Measurements from ENCODE around the gene DHRS7. TPM values are rescaled to one million over a fixed set of nuclear protein-coding genes. Genes with fewer than 3 reads are reported as not detected.

The DHRS7 gene
- total RNA-seq, 1 donor from 2014 or later, result 41.7 TPM

DNA sequence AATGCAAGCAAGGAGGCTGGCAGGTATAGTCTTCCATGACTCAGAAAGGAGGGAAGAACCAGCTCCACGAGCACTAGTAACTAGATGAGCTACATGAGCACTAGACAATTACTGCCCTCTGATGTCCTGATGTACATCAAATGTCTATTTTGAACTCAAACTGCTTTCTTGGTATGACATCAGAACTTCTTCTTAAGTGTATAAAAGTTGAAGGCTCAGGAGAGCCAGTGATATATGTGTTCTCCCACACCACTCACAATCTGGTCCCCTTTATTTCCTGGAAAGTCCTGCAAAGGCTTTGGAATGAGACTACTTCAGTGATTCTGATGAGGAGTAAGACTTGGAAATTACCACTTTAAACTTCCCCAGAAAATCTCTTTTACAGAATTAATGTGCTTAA is 18.5 kb upstream of the DHRS7 start:
- H3K4me3 Mint-ChIP-seq, result no peak overlapping the region
- H3K9me3 Mint-ChIP-seq, result no peaks in the 10 kb centered on the region
- no peak for DNase-seq (ENCODE audit: low read depth, low spot score)
- H3K36me3 Mint-ChIP-seq (ENCODE audit: low read depth), result no peaks in the 10 kb centered on the region
- no peak overlapping the region for H3K27ac Mint-ChIP-seq (ENCODE audit: unreplicated experiment)
- TF ChIP-seq, protein P1, sequence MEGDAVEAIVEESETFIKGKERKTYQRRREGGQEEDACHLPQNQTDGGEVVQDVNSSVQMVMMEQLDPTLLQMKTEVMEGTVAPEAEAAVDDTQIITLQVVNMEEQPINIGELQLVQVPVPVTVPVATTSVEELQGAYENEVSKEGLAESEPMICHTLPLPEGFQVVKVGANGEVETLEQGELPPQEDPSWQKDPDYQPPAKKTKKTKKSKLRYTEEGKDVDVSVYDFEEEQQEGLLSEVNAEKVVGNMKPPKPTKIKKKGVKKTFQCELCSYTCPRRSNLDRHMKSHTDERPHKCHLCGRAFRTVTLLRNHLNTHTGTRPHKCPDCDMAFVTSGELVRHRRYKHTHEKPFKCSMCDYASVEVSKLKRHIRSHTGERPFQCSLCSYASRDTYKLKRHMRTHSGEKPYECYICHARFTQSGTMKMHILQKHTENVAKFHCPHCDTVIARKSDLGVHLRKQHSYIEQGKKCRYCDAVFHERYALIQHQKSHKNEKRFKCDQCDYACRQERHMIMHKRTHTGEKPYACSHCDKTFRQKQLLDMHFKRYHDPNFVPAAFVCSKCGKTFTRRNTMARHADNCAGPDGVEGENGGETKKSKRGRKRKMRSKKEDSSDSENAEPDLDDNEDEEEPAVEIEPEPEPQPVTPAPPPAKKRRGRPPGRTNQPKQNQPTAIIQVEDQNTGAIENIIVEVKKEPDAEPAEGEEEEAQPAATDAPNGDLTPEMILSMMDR (conservative IDR thresholded peaks at IDR 0.05), result no peak
- peaks cover 2% of the 10 kb centered on the region for H3K27me3 Mint-ChIP-seq (ENCODE audit: low read depth)
- H3K4me1 Mint-ChIP-seq, result no peaks in the 10 kb centered on the region

DNA sequence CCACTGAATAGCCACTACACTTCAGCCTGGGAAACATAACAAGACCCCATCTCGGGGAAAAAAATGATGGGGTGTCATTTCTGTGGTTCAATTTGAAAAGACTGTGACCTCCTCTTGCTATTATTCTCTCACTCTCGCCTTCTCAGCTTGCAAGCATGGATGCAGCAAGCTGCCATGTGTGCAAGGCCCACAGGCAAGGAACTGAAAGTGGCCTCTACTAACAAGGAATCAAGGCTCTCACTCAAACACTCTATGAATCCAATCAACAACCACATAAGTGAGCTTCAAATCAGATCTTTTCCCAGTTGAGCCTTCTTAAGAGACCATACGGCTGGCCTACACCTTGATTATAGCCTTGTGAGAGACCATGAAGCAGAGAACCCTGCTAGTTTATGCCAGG is 17.9 kb upstream of the DHRS7 start:
- no peak for DNase-seq (ENCODE audit: low read depth, low spot score)
- TF ChIP-seq, protein P1 (conservative IDR thresholded peaks at IDR 0.05), result no peak
- Mint-ChIP-seq H3K27ac (ENCODE audit: unreplicated experiment) (no peak overlapping the region), H3K4me3 (no peak overlapping the region), H3K36me3 (ENCODE audit: low read depth) (no peaks in the 10 kb centered on the region), H3K9me3 (no peaks in the 10 kb centered on the region), H3K27me3 (ENCODE audit: low read depth) (peaks cover 2% of the 10 kb centered on the region), H3K4me1 (no peaks in the 10 kb centered on the region)

DNA sequence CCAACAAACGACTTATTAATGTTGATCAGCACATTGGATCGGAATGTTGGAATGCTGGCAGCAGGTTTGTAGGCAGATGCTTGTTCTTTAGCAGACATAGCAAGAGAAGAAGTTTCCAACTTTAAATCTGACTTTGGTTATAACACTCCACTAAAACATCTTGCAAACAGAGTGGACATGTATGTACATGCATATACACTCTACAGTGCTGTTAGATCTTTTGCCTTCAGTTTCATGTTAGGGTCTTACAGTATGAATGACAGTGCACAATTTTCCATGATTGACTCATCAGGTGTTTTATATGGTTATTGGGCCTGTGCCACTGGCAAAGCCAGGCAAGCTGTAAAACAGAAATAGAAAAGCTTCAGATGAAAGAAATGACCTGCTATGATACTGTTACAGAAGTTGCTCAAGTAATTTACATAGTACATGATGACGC is 14.3 kb upstream of the DHRS7 start:
- Mint-ChIP-seq H3K27ac (ENCODE audit: unreplicated experiment) (no peak overlapping the region), H3K4me3 (no peak overlapping the region), H3K36me3 (ENCODE audit: low read depth) (no peaks in the 10 kb centered on the region), H3K4me1 (no peaks in the 10 kb centered on the region), H3K27me3 (ENCODE audit: low read depth) (no peaks in the 10 kb centered on the region), H3K9me3 (peaks cover 2% of the 10 kb centered on the region)
- TF ChIP-seq, protein P1 (conservative IDR thresholded peaks at IDR 0.05), result no peak
- DNase-seq (ENCODE audit: low read depth, low spot score), result no peak

DNA sequence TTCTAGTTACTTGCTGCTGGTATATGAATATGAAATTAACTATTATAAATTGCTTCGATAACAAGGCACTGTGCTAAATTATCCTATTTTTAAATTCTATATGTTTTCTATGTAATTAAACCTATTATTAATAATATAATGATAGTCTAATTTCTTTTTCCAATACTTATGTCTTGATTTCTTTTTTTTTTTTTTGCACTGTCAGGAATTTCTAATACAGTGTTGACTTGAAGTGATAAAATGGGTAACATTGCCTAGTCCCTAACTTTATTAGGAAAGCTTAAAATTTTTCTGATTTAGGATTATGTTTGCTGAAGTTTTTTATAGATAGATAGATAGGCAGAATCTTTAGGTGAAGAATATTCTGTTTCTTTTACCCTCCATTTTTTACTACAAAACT is 13.6 kb upstream of the DHRS7 start:
- H3K9me3 Mint-ChIP-seq, result peaks cover 2% of the 10 kb centered on the region
- no peaks in the 10 kb centered on the region for H3K36me3 Mint-ChIP-seq (ENCODE audit: low read depth)
- DNase-seq (ENCODE audit: low read depth, low spot score), result no peak
- TF ChIP-seq, protein P1 (conservative IDR thresholded peaks at IDR 0.05), result no peak
- H3K4me1 Mint-ChIP-seq, result no peaks in the 10 kb centered on the region
- no peak overlapping the region for H3K4me3 Mint-ChIP-seq
- H3K27ac Mint-ChIP-seq (ENCODE audit: unreplicated experiment), result no peak overlapping the region
- H3K27me3 Mint-ChIP-seq (ENCODE audit: low read depth), result no peaks in the 10 kb centered on the region

DNA sequence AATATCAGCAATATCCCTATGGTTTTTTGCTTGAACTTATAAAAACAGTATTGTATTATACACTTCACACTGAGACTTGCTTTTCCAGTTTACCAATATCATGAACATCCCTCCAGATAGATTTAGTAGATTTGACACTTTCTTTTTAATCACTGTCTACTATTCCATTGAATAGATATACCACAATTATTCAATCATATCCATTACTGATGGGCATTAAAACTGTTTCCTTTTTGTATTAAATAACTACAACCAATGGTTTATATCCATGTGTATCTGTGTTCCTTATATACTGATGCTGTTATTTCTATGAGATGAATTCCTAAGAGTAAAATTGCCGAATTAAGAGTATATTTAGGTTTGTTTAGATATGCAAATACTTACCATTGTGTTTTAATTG is 13.0 kb upstream of the DHRS7 start:
- Mint-ChIP-seq H3K27ac (ENCODE audit: unreplicated experiment) (no peak overlapping the region), H3K4me3 (no peak overlapping the region), H3K9me3 (peaks cover 2% of the 10 kb centered on the region), H3K4me1 (no peaks in the 10 kb centered on the region), H3K36me3 (ENCODE audit: low read depth) (no peaks in the 10 kb centered on the region), H3K27me3 (ENCODE audit: low read depth) (no peaks in the 10 kb centered on the region)
- TF ChIP-seq, protein P1 (conservative IDR thresholded peaks at IDR 0.05), result no peak
- DNase-seq (ENCODE audit: low read depth, low spot score), result no peak

Data from neural crest cell (in vitro differentiated cells).